Kidney tubule cell (primary cell): ENCODE measurements around the gene NDUFA11.

Source experiments
- DNase-seq: peaks from one replicate; pipeline ENCODE4 v3.0.0-alpha.2; 2018; ENCODE audit warnings: low spot score

The NDUFA11 gene

DNA sequence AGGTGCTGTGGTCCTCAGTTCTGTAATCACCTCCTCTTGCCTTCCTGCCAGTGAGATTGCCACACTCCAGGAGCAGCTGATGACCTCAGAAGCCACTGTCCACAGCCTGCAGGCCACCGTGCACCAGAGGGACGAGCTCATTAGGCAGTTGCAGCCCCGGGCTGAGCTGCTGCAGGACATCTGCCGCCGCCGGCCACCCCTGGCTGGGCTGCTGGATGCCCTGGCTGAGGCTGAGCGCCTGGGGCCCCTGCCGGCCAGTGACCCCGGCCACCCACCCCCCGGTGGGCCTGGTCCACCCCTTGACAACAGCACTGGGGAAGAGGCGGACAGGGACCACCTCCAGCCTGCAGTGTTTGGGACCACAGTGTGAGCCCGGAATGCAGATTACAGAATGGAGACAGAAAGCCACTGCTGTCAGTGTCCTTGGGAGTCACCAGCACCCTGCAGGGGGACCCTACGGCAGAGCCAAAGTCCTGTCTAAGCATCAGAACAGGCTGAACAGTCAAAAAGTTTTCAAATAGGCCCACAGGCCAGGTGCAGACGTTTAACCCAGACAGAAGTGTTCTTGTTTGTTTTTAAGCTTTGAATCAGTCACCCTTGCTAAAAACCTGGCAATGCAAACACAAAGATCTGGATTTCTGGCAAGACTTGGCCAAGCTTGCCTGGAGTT, 5.3 kb upstream of the NDUFA11 start:
- DNase-seq: no peak

DNA sequence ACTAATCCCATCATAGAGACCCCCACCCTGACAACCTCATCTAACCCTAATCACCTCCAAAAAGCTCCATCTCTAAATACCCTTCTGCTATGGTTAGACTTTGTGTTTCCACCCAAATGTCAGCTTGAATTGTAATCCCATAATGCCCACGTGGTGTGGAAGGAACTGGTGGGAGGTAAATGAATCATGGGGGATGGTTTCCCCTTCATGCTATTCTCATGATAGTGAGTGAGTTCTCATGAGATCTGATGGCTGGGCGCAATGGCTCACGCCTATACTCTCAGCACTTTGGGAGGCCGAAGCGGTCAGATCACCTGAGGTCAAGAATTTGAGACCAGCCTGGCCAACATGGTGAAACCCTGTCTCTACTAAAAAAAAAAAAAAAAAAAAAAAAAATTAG, 3.7 kb upstream of the NDUFA11 start:
- no peak for DNase-seq

DNA sequence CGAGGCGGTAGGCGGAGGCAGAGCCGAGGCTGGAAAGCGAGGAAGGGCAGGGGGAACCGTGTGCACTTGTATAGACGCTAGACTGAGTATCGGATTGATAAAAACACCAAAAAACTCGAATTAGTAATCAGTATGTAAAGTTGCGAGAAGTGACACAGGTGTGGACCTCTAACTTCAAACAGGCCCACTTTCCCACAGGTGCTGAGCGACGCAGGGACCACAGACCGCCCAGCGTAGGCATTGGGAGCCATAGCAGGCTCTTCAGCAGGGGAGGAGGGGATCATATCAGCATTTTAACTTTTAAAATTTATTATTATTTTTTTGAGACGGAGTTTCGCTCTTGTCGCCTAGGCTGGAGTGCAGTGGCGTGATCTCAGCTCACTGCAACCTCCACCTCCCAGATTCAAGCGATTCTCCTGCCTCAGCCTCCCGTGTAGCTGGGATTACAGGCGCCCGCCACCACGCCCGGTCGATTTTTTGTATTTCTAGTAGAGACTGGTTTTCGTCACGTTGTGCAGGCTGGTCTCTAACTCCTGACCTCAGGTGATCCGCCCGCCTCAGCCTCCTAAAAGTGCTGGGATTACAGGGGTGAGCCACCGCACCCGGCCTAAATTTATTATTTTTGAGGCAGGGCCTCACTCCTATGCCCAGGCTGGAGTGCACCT, 1.7 kb upstream of the NDUFA11 start:
- DNase-seq: no peak

DNA sequence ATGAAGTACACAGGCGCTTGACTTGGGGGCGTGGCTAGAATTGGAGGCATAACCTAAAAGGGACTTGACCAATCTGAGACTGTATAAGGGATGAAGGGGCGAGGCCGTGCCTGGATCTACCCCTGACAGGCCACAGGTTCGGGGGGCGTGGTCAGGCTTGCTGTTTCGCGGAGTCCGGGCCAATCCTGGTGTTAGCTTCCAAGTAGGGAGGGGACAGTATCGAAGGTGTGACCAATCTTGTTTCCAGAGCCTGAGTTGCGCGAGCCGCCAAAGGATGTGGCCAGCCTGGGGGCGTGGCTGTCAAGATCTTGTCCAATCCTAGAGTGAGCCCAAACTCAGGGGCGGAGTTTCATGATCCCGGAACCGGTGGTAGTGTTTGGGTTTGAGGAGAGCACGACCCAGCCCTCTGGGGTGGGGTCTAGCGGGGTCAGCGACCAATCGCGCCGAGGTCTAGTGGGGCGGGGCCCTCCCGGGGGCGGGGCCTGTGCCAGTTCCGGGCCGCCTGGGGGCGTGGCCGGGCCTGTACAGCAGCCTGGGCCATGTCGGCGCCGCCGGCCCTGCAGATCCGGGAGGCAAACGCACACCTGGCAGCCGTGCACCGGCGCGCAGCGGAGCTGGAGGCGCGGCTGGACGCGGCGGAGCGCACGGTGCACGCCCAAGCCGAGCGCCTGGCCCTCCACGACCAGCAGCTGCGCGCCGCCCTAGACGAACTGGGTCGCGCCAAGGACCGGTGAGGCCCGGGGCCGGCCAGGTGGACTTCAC, 943 bp upstream of the NDUFA11 start, which contains the start of gene VMAC:
TSS of gene VMAC (plus strand) at position 521 of the 762 bp plus-strand sequence. CDS start at position 540, 19 bp downstream.
- DNase-seq: peak; percentile 100

DNA sequence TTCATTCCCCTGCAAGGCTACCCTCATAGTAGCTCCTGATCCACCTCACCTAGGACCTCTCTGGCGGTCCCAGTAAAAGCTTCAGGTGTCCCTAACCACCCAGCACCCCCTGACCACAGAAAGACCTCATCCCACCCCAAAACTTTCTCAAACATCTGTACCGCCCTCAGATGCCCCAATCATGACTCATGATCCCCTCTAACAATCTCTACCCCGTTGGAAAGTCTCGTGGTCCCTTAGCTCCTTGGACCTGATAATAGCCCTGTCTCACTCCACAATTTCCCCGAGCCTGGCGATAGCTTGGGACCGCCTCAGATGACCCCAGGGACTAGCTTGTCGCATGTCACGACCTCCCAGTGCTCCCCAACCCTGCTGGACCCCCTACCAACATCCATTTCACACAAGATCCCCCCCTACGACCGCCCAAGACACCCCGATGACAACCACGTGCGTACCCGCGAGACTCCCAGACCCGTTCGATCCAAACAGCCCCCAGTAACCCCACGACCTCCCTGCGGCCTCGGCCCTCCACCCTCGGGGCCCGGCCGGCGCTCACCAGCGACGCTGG, 450 bp downstream of the NDUFA11 start:
- peak; percentile 36 for DNase-seq

DNA sequence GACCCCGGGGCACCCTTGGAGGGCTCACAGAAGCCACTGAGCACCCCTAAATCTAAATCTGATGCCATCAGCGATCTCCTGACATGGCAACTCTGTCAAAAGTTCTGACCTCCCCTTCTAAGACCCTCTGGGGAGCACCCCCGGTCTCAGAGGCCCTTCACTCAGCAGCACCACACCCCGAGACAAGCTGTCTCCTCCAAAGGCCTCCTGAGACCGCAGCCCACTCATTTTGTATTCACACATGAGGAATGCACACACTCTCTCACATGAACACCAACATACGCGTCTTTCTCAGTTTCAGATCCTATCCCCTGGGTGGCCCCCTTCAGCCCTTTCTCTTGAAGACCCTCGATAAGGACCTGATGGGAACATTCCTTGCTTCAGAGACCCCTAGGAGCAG, 2.6 kb downstream of the NDUFA11 start:
- no peak for DNase-seq

DNA sequence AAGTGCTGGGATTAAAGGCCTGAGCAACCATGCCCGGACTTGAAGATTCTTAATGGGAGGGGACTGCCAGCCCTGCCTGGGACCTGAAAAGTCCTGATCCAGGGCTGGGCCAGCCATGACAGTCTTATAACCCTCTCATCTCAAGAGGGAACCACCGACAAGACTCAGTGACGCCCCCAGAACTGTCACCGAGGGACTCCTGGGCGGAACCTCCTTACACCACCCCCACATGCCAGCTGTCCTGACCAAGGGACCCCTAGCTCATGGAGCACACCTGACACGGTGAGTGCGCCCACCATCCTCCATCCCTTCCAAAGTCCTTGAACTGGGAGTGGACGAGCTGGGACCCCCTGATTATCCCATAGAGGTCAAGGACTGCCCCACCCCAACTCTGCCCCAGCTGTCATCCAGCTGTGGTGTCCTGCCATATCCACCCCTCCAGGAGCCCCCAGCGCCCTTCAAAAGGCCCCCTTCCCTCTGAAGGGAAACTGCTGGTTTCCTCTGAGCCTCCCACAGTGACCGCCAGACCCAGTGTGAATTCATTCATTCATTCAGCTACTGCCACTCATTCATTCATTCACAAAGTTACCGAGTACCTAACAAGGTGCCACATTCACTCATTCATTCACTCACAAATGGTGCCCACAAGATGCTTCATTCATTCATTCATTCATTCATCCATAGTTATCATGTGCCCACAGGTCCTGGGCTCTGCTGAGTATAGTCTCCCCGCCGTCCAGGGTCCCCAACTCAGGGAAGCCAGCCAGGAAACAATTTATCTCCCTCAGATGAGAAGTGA, 3.7 kb downstream of the NDUFA11 start:
- no peak for DNase-seq

DNA sequence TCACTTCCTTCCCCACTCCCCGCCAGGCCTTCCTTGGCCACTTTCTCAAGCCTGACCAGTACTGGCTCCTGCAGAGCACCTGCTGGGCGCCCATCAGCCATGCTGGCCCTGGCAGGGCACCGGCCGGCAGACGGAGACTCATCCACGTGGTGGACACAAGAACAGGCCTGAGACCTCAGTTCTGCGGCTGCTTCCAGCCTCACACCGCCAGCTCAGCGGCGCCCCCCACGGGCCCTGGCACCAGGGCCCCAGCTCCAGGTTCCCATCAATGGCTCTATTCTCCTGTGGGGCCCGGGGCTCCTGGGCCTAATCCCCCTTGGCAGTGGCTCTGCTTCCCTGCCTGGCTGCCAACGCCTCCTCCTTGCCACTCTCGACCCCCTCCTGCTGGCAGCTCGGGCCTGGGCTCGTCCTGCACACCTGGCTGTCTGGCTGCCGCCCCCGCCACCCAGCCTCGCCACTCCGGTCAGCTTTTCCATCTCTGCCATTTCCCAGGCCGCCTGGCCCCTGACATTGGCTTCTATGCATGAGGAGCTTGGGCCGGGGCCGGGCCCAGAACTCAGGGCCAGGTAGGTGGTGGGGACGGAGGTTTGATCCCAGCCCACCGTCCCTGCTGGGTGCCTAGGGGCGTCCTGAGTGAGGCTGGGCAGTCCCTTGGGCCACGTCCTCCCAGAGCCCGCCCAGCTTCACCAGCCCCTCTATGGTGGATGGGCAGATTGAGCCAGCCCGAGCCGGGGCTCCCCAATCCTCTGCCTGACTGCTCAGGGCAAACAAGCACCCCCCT, 6.2 kb downstream of the NDUFA11 start:
- DNase-seq: no peak

DNA sequence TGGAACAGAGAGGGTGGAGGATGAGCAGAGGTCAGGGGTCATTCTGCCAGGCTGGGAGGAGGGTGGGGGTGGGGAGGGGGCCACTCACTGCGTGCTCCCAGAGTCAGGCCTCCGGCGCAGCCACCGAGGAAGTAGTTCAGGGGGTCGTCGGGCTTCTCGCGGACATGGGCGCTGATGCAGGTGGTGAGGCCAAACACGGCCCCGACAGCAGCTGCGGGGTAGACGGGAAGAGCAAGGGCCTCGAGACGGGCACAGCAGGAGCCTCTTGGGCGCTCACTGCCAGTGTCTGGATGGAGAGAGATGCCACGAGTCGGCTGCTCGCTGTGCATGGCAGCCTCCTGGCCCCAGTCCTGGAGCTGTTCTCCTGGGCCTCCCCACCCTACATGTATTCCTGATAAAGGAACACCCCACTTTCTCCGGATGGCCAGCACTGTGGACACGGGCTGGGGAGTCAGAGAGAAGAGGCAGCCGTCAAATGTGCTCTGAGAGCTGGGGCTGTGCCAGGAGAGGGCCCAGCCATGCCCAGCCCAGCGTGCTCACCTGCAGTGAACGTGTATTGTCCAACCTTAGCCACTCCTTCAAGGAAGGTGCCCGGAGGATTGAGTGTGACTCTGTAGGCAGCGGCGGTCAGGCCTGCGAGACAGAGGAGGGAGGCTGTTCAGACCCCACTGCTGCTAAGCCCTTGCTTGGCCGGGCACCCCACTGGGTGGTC, 7.1 kb downstream of the NDUFA11 start:
- no peak for DNase-seq

DNA sequence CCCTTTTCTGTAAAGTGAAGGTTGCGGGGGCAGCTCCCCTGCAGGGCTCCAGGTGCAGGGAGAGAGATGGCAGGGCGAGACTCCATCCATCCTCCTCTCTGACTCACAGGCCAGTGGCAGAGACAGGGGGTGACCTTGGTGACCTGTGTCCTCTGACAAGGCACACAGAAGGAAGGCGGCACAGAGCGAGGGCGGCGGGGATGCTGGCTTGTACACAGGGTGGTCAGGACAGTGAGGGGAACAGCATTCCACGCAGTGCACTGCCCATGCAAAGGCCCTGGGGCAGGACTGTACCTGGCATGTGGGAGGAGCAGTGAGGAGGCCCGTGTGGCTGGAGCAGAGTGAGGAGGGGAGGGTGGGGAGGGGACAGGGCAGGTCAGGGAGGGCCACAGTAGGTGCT, 7.7 kb downstream of the NDUFA11 start:
- DNase-seq: no peak

DNA sequence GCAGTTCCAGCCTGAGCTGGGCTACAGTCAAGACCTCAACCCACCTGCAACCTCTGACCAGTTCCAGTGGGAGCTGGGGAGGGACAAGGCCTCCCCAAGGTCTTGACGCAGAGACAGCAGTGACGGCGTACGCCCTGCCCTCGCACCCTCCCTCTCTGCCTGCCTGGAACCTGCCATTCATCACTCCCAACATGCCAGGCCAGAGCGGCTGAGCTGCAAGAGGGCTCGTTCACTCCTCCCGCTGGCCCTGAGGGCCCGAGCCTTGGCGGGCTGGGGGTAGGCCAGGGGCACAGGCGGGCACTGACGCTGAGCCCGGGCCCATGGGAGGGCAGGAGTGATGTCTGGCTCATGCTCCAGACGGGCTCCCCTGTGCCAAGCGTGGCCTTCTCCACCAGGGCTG, 8.2 kb downstream of the NDUFA11 start:
- DNase-seq: no peak

DNA sequence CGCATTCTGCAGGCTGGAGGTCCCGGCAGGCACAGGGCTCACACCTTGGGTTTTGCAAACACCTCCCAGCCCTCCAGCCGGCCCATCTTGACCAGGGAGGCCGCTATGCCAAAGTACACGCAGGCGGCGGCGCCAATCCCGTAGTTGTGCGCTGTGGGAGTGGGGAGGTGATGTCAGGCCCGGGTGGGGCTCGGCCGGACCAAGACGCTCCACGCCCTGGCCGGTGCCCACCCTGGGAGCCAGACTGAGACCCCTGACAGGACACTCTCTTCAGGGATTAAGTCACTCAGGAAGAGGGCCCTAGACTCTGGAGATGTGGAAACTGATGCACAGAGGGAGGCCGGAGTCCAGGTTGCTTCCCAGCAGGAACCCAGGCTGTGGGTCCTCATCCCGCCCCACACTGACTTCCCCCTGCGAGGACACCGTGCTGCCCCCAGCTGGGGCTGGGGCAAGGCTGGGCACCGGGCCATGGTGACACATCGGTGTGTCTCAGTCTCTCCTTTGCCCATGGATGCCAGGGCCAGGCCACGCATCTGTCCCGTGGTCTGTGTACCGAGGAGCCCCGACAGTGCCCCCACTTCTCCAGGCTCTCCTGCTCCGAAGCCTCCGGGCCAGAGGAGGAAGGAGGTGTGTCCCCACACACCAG, 8.8 kb downstream of the NDUFA11 start:
- no peak for DNase-seq

DNA sequence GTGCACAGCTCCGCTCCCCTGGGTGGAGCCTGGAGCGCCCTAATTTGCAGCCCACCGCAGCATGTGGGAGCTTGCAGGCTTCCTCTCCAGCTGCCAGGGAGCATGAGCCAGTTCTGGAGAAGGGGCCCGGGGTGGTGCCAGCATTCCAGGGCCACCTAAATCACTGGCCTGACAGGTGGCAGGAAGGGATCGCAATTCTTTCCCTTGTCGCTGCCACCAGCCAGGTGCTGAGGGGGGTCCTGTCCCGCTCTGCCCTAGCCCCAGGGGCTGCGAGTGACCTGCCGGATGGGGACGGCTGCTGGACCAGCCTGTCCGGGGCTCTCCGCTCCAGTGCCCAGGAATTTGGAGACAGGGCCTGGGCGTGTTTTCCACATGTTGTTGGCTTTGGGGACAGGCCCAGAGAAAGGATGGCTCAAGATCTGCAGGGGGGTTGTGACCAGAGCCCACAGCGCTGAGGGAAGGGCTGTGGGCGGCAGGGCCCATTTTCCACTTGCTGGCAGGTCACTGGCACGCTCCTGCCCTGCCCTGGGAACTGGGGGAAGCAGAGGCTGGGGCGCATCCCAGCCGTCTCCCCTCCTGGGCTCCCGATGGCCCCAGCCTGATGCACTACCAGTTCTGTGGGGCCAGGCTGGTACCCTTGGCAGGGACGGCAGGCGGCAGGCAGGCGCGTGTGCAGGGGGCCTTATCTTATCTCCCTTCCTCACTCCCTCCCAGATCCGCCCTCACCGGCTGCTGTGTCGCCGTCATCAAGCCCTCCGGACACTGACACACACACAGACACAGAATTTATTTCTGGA, 9.5 kb downstream of the NDUFA11 start:
- DNase-seq: peak; percentile 51

DNA sequence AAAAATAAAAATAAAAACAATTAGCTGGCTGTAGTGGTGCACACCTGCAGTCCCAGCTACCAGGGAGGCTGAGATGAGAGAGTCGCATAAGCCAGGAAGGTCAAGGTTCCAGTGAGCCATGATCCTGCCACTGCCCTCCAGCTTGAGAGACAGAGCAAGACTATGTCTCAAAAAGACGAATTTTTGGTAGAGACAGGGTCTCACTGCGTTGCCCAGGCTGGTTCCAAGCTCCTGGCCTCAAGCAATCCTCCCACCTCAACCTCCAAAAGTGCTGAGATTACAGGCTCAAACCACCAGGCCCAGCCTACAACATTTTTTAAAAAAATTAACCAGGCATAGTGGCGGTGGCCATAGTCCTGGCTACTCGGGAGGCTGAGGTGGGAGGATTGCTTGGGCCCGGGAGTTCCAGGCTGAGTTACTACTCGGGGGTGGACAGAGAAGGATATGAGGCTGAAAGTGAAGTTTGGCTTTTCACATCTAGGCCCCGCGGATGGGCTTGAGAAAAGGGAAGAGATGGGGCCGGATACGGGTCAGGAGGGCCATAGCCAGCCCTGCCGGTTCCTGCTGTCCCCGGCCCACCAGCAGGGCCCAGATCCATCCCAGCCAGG, 10.2 kb downstream of the NDUFA11 start:
- DNase-seq: no peak

DNA sequence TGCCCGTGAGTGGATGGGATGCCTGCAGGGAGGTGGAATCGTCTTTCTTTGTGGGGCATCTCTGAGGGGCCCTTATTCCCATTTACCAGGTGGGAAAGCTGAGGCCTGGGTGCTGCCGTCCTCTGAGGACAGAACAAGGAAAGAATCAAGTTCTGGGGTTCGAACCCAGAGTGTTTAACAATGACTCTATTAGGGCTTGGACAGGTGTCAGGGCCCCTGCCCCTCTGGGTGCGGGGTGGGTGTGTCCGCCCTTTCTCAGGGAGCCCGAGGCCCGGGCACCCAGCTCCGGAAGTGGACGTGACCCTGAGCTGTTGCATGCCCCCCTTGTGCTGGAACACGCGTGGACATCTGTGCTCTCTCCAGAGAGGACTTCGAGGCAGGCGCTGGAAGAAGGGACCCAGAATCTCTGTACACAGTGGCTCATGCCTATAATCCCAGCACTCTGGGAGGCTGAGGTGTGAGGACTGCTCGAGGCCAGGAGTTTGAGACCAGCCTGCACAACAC, 10.8 kb downstream of the NDUFA11 start:
- no peak for DNase-seq

DNA sequence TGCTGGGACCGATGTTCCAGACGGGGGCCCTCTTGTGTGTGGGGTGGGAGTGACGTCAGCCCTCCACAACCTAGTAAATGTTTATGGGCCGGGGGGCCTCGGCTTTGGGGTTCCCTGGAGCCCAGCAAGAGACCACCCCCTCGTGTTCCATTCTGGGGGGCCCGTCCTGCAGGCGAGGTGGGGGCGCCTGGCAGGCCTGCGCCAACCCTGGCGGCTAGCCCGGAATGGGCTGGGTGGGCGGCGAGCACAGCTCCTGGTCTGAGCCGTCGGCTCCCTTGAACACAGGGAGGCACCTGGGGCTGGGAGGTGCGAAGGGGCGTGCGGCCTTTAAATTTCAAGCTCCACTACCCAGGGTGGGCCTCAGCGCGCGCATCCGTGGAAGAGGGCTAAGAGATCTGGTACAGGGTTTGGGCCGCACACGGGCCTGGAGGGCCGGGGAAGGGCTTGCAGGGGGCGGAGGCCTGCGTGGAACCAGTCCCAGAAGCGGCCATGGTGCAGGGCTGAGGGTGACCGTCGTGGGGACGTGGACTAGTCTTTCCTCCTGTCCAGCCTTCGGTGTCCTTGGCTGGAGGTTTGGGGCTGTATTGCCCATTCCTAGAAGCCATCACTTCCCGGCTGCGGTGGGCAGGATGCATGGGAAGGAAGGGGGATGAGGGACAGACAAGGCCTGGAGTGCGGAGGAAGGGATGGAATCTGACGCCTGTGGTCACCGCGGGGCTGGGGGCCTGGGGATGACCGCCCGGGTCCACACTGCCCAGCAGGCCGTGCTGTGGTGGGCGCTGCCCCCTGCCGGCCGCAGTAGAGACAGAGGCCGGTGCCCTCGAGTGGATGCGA, 11.4 kb downstream of the NDUFA11 start:
- DNase-seq: peak; percentile 52

DNA sequence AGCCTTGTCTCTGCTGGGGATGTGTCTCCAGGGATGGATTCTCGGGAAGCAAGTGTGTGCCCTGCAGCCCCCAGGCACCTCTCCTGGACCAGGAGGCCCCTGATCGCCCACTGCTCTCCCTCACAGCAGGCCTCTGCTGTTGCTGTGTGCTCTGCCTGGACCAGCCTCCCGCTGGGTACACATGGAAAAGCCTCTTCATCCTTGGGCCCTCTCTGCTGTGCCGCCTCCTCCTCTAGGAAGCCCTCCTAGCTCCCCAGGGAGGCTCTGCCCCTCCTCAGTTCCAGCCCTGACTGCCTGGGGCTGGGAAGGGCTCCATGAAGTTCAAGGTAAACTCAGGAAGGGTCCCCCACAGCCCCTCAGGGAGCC, 12.0 kb downstream of the NDUFA11 start:
- DNase-seq: no peak

DNA sequence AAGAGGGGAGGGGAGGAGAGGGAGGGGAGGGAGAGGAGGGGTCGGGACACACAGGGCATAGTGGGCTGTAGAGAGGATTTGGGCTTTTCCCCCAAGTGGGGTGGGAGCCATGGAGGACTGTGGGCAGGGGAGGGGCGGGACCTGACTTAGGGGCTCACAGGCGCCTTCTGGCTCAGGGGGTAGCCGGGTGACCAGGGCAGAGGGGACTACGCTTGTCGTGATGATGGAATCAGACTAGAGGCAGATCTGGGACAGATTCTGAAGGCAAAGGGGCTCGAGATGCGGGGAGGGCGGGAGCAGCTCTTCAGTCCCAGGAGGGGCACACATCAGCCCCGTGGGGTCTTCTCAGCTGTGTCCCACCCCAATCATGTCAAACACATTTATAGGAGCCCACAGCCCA, 13.5 kb downstream of the NDUFA11 start:
- no peak for DNase-seq
